ENCODE data around the gene ZNF438.
"Not testable (repeated sequence)": the region's sequence is repeated elsewhere in the genome, so short reads cannot be mapped to it uniquely, and the experiment has no call there.

ZNF438 gene

GRCh38 chr10:31031558-31032257 lies at the start of gene ZNF438:
Gene ZNF438 (minus strand): TSS chr10:31031865. CDS start chr10:30877034, 154,831 bp downstream.
- peak; percentile 93 to 94 for DNase-seq

GRCh38 chr10:31076610-31076988 lies 44.9 kb upstream of the ZNF438 start:
- DNase-seq, result no peak

- DNase-seq, result no peak
Observed at GRCh38 chr10:31075881-31076609, 44.4 kb upstream of the ZNF438 start.

GRCh38 chr10:31075434-31075833 lies 43.8 kb upstream of the ZNF438 start:
- no peak for DNase-seq

- no peak for DNase-seq
Observed at GRCh38 chr10:31074722-31075086, 43.0 kb upstream of the ZNF438 start.

- no peak for DNase-seq
Observed at GRCh38 chr10:31073996-31074721, 42.5 kb upstream of the ZNF438 start.

- no peak for DNase-seq
Observed at GRCh38 chr10:31073211-31073610, 41.5 kb upstream of the ZNF438 start.

- no peak for DNase-seq
Observed at GRCh38 chr10:31072451-31072850, 40.8 kb upstream of the ZNF438 start.

- DNase-seq, result no peak
Observed at GRCh38 chr10:31071232-31072005, 39.8 kb upstream of the ZNF438 start.

- DNase-seq, result no peak
Observed at GRCh38 chr10:31070691-31071090, 39.0 kb upstream of the ZNF438 start.

GRCh38 chr10:31070025-31070424 lies 38.4 kb upstream of the ZNF438 start:
- DNase-seq, result no peak

GRCh38 chr10:31069411-31069810 lies 37.7 kb upstream of the ZNF438 start:
- no peak for DNase-seq

- no peak for DNase-seq
Observed at GRCh38 chr10:31064348-31064747, 32.7 kb upstream of the ZNF438 start.

- no peak for DNase-seq
Observed at GRCh38 chr10:31063841-31064240, 32.2 kb upstream of the ZNF438 start.

GRCh38 chr10:31062856-31063255 lies 31.2 kb upstream of the ZNF438 start:
- no peak for DNase-seq

- DNase-seq, result no peak
Observed at GRCh38 chr10:31061941-31062340, 30.3 kb upstream of the ZNF438 start.

GRCh38 chr10:31058795-31059703 lies 27.4 kb upstream of the ZNF438 start:
- DNase-seq, result no peak

GRCh38 chr10:31056678-31057077 lies 25.0 kb upstream of the ZNF438 start:
- DNase-seq, result not testable (repeated sequence)

GRCh38 chr10:31055573-31056251 lies 24.0 kb upstream of the ZNF438 start:
- DNase-seq, result no peak

GRCh38 chr10:31051703-31052102 lies 20.0 kb upstream of the ZNF438 start:
- no peak for DNase-seq

GRCh38 chr10:31042670-31043069 lies 11.0 kb upstream of the ZNF438 start:
- DNase-seq, result no peak
